ENCODE measurements around the gene KDM8.

- TF ChIP-seq POLR2A (IDR thresholded peaks at IDR 0.05) (no peak), POLR2AphosphoS5 (IDR thresholded peaks at IDR 0.05) (no peak), CTCF (IDR thresholded peaks at IDR 0.05) (no peak)
Observed at GRCh38 chr16:27164352-27164751, 39.0 kb upstream of the KDM8 start.

Measured in gastroesophageal sphincter (tissue), 3 donors.